Stimulated activated CD8-positive, alpha-beta memory T cell treated with anti-CD3 and anti-CD28 coated beads, Interleukin-4, amount 100 ng/mL, for 24 hours (primary cell): ENCODE results near the gene DNAH10.
"Not testable (repeated sequence)": the region's sequence is repeated elsewhere in the genome, so short reads cannot be mapped to it uniquely, and the experiment has no call there.

ENCODE experiments used
- DNase-seq: peaks from one replicate; pipeline ENCODE4 v3.0.0-alpha.2; 2020; ENCODE audit warnings: low read depth

DNAH10 gene

DNA sequence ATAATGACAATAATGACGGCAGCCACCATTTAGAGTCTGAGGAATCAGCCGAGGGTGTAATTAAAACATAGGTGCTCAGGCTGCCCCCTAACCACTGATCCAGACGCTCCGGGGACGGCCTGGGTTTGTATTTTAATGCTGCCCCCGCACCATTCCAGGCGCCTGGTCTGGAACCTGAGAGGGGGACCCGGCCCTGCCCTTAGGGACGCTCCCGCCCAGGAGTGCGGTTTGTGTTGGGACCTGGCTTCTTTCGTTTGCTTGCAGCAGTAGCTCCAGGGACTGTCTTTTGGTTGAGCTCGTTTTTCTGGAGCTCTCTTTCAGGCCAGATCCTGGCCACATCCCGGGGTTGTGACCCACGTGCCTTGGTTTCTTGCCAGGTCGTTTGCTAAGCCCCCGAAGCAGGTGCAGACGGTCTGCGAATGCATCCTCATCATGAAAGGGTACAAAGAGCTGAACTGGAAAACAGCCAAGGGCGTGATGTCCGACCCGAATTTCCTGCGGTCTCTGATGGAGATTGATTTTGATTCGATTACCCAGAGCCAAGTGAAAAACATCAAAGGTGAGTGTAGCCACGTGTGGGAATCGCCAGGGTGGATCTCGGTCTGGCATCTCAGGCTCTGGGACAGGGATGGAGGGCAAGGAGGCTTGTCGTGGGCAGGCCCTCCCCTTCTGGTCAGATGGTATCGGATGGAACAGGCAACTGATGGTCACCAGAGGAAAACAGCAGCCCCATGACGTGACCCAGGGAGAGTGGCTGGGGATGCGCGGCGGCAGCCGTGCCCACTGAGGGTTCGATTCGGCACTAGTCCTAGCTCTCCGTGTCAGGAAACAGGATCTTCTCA lies 147.0 kb downstream of the DNAH10 start:
- no peak for DNase-seq

DNA sequence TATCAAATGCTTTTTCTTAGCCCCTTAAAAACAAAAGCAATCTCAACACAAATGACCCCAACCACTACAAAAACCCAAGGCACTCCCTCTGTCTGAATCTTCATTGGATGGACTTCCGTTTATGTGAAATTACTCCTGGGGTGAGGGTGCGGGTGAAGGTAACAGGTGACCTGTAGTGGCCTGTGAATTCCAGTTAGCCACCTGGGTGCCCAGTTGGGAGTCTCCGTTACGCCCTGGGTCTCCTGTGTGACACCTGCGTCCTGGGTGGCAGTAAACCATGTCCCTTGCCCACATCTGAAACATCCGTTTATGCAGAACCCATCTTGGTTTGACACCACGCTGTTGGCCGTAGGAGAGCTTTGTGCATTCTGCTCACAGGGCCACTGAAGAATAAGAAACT lies 148.0 kb downstream of the DNAH10 start:
- DNase-seq = no peak

DNA sequence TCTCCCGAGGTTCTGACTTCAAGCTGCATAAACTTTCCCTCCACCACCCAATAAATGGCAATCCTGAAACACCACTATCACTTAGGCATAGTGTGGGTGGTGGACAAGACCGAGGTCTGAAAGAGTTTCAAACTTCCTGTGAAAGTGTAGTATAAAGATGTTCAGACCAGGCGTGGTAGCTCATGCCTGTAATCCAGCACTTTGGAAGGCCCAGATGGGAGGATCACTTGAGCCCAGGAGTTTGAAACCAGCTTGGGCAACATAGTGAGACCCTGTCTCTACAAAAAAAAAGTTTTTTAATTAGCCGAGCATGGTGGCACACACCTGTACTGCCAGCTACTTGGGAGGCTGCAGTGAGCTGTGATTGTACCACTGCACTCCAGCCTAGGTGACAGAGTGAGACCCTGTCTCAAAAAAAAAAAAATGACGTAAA lies 148.7 kb downstream of the DNAH10 start:
- no peak for DNase-seq

DNA sequence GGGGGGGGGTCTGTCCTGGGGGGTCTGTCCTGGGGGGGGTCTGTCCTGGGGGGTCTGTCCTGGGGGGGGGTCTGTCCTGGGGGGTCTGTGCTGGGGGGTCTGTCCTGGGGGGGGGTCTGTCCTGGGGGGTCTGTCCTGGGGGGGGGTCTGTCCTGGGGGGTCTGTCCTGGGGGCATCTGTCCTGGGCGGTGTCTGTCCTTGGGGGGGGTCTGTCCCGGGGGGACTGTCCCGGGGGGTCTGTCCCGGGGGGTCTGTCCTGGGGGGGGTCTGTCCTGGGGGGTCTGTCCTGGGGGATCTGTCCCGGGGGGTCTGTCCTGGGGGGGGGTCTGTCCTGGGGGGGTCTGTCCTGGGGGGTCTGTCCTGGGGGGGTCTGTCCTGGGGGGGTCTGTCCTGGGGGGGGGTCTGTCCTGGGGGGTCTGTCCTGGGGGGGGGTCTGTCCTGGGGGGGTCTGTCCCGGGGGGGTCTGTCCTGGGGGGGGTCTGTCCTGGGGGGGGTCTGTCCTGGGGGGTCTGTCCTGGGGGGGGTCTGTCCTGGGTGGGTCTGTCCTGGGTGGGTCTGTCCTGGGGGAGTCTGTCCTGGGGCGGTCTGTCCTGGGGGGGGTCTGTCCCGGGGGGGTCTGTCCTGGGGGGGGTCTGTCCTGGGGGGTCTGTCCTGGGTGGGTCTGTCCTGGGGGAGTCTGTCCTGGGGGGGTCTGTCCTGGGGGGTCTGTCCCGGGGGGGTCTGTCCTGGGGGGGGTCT lies 149.7 kb downstream of the DNAH10 start:
- not testable (repeated sequence) for DNase-seq

DNA sequence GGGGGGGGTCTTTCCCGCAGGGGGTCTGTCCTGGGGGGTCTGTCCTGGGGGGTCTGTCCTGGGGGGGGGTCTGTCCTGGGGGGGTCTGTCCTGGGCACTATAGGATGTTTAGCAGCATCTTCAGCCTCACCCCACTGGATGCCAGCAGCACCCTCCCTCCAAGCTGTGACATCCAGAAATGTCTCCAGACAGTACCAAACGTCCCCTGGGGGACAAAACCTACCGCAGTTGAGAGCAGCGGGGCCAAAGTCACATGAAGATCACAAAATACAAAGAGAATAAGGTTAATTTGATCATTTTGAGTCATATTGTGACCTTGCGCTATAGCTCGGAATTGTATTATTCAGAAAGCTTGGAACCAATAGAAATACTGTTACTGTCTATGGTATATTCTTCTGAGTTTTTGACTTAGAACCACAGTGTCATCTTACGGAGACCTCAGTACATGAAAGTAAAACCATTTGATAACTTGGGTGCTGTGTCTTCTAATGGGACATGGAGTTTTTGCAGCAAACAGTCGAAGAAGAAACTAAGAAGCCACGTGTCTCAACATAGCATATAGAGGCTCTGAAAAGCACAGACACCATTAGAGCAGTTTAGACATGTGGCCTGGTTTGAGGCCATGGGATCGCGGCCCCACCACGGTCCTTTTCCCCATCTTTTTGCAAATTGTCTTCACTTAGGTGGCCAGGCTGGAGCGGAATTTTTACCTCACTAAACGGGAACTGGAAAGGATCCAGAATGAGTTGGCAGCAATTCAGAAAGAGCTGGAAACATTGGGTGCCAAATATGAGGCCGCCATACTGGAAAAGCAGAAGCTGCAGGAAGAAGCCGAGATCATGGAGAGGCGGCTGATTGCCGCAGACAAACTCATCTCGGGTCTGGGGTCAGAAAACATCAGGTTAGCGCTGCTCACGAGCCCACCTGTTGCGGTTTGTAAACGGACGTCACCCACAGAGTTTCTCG lies 150.6 kb downstream of the DNAH10 start:
- no peak for DNase-seq

DNA sequence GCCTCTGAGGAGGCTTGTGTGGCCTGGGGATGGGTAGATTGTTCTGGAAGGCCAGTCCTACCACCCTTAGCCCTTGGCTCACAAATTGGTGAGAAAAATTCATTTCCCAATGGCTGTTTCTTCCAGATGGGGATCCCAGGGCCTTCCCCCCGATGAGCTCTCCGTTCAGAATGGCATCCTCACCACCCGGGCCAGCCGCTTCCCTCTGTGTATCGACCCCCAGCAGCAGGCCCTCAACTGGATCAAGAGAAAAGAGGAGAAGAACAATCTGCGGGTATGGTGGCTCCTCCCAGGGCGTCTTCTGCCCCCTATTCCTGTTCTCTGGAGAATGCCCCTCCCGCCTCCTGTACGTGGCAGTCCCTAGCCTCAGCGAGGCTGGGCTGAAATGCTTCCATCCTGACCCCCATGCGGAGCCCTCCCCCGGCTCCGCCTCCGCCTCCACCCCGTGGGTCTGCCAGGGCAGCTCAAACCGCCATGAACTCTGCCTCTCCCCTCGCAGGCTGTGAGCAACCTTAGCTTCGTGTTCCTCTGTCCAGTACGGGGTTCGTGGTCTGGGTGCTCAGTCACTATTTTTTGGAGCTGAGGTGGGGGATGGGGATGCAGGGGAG lies 152.7 kb downstream of the DNAH10 start:
- no peak for DNase-seq

DNA sequence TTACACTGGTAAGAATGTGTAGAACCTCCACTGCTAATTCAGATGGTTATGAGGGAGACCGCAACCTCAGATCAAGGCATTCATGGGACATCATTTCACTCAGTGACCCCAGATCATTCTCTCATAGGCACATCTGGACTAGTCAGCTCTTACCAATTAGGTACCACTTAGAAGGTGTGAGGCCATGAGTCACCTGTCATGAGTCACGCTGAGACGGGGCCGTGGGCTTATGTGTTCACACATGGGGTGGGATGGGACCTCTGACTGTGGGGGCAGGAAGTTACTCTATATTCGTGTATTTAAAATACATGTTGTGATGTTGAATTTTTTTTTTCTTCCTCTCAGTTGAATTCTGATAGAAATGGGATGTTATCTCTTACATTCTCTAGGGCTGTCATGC lies 154.6 kb downstream of the DNAH10 start:
- peak; percentile 62 for DNase-seq

DNA sequence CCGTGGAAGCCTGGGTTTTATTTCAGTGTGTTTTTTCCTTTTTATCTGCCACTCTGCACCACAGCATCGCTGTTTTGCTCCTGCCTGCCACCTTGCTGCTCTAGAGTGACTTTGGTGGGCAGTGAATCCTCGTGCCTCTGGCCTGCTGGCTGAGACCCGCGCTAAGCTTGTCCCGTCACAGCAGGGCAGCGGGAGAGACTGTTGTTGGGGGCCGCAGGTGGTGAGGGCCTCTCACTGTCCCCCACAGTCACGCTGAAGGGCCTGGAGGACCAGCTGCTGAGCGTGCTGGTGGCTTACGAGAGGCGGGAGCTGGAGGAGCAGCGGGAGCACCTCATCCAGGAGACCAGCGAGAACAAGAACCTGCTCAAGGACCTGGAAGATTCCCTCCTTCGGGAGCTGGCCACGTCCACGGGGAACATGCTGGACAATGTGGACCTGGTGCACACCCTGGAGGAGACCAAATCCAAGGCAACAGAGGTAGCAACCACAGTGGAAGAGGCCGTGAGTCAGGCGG lies 155.3 kb downstream of the DNAH10 start:
- DNase-seq = no peak

DNA sequence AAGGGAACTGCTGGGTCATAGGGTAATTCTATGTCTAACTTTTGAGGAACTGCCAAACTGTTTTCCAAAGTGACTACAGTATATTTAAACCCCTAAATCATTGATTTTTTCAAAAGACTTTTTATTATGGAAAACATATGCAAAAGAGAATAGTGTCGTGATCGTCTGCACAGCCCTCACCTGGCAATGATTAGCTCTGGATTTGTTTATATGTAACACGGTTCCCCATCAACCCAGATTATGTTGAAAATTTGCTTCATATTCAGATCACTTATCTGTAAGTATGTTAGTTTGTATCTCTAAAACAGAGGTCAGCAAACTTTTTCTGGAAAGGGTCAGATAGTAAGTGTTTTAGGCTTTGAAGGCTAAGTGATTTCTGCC lies 157.9 kb downstream of the DNAH10 start:
- no peak for DNase-seq

DNA sequence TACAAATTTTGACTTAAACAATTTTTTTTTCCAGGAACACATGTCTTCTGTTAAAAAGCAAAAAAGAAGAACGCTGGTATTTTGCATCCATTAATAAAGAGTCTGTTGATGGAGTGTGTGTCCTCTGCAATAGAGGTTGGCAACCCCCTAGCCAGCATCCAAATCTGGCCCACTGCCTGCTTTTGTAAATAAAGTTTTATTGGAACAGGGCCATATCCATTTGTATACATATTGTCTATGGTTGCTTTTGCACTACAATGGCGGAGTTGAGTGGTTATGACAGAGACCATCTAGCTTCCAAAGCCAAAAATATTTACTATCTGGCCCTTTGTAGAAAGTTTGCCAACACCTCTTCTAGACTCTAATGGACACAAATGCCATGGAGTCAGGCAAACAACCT lies 160.9 kb downstream of the DNAH10 start:
- DNase-seq = no peak

DNA sequence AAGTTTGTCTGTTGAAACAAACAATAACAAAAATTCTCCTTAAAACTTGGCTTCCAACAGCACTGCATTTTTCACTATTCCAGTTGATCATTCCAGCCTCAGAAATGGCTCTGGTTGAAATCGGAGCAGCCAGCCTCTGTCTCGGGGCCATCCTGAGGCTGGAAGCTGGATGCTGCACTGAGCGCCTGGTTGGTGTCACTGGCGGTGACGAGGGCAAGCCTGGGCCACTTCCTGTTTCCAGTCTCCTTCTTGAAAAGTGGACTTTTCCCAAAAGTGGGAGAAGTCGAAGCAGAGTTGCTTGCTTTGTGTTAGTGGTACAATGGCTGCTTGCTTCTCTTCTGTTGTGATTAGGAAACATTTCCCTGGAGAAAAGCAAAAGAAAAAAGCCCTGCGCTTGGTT lies 161.8 kb downstream of the DNAH10 start:
- DNase-seq = no peak

DNA sequence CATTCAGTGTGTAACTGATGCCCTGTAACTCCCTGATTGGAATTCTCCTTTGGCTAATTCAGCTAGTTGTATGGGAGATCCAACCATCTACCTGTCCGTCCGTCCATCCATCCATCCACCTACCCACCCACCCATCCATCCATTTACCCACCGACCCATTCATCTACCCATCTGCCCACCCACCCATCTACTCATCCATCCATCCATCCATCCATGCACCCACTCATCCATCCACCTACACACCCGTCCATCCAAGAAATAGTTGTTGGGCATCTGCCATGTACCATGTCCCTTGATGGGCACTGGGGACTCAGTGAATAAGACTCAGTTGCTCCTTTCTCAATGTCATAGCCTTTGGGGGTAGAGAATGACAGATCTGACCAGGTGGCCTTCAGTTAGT lies 162.4 kb downstream of the DNAH10 start:
- no peak for DNase-seq

DNA sequence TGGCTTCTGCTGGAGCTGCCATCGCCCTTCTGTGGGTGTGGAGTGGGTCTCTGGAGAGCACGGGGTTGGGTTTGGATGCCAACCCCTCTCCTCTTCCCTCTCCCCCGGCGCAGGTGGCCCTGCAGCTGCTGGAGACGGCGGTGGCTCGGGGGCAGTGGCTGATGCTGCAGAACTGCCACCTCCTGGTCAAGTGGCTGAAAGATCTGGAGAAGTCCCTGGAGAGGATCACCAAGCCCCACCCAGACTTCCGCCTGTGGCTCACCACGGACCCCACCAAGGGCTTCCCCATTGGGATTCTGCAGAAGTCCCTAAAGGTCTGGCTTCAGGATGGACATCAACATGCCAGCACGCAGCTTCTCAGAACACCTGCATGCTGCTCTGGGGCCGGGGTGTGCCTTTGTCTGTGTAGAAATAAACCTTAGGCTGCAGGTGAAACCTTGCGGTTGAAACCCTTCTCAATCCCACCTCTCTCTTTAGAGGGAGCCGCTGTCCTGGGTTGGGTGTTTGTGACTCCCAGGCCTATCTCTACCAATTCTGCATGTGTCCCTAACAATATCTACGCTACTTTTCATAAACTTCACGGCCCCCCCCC lies 166.3 kb downstream of the DNAH10 start:
- DNase-seq = no peak

DNA sequence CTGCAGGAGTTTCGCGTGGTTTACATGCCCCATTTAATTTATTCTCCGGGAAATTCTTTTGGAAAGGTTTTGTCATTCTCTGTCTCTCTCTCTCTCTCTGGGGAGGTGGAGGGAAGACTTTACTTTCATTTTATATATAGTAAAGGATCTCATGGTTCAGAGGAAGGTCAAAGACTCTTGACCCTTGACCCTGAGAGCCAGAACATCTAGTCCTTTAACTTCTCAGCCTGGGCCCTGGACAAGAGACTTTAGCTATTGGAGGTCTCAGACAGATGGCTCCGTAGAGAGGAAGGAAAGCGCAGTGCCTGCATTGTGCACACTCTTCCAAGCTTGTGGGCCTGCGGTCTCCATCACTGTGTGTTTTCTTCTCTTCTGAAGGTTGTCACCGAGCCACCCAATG lies 166.8 kb downstream of the DNAH10 start:
- no peak for DNase-seq

DNA sequence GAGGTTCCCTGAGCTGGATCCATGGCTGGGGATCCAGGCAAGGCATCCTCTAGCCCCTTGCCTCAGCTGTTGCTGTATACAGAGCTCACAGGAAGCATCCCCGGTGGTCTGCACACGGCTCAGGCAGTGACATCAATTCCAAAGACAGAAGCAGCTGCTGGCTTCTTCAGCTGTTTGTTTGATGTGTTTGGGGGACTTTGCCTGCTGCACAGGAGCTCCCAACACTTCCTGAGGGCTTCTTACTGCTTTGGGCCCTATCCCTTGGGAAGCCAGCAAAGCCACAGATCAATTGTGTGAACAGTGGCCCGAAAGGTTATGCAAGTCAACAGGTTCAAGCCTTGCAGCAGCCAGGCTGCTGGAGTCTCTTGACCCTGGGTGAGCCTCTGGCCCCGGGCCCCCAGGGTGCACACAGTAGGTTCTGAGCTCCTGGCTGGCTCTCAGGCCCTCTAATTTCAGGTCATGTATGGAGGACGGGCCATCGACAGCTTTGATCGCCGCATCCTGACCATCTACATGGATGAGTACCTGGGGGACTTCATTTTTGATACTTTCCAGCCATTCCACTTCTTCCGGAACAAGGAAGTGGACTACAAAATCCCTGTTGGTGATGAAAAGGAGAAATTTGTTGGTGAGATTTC lies 168.0 kb downstream of the DNAH10 start:
- DNase-seq = no peak

DNA sequence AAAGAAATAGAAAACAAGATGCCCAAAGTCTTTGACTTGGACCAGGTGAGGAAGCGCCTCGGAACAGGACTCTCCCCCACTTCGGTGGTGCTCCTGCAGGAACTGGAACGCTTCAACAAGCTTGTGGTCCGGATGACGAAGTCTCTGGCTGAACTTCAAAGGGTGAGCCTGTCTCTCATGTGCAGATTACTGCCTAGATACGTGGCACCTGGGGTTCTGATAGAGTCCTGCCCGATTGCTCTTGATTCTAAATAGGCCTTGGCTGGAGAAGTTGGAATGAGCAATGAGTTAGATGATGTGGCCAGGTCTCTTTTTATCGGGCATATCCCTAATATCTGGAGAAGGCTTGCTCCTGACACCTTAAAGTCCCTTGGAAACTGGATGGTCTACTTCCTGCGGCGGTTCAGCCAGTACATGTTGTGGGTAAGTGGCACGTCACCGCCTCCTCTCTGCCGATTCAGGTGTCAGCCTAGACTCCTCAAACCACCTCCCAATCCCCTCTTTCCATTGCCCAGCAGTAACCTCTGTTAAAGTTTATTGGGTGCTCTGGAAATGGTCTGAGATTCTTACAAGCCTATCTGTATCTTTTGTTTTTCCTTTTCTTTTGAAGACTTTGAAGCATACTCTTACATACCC lies 169.7 kb downstream of the DNAH10 start:
- DNase-seq = no peak

DNA sequence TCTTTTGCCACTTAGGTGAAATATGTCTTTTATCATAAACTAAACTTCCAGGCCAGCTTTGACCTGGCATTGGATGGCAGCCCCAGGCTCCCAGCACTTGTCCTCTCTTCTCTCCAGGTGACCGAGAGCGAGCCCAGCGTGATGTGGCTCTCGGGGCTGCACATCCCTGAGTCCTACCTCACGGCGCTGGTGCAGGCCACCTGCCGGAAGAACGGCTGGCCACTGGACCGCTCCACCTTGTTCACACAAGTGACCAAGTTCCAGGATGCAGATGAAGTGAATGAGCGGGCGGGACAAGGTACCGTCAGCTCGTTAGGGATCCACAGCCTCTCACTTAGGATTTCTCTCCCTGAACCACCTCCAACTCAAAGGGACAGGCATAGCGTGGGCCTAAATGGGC lies 171.1 kb downstream of the DNAH10 start:
- no peak for DNase-seq

DNA sequence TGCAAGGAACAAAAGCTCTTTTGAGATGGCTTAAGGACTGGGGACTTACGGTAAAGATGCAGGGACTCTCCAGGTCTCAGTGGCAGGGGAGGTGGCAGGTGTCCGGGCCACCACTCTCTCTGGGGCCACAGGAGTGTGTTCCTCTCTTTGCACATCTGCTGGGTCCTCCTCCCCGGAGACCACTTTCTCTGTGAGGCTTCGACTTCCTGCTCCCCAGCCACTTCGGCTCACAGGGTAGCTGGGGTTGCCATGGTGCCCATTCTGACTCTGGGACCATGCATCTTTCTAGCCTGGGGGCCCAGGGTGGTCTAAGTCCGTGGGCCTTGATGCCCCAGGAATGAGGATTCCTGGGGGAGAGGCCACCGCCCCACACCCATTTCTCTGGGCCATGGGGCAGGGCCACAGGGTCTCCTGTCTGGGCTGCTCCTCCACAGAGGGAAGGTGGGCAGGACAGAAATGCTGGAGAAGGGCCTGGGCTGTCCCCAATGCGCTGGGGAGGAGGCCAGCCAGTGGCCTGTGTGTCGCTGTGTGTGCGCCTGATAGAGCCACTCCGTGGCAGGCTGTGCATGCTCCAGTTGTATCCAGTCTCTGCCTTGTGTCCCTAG lies 172.0 kb downstream of the DNAH10 start:
- no peak for DNase-seq

DNA sequence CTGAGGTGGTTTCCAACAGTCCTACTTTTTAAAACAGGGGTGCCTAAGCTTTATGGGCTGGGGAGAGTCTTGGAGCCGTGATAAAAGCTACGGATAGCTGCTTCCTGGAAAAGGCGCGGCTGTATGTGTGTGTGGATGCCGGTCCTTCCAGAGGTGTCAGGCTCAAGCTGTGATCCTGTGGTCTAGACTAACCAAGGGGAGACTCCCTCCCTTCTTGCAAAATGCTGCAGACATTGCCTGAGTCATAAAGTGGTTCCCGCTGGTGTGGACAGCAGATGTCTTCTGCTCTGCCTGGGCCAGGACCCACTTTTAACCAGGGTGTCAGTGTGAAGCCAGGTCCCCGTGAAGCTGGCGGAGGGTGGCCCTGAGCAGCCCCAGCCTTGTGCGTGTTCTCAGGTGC lies 172.7 kb downstream of the DNAH10 start:
- no peak for DNase-seq

DNA sequence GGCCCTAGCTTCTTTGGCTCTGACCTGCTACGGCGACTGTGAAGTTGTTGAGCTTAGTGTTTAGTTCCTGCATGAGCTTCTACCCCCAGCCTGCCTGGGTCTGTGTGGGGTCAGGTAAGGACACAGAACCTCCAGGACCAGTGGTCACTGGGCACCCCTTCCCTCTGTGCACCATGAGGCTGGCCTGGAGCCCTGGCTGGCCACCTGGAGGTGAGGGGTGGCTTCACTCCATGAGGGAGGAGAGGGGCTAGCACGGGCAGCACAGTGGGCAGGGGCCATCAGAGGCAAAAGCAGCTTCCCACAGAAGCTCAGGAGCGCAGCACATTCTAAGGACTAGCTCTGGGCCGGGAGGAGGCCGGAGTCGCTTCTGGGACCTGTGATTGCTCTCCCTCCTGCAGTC lies 173.9 kb downstream of the DNAH10 start:
- no peak for DNase-seq
